Brain pericyte (primary cell): ENCODE measurements around the gene CDH23.

Source experiments
- DNase-seq: peaks from one replicate; pipeline ENCODE4 v3.0.0-alpha.2; 2012; ENCODE audit warnings: low read depth, low spot score

Gene CDH23

DNA sequence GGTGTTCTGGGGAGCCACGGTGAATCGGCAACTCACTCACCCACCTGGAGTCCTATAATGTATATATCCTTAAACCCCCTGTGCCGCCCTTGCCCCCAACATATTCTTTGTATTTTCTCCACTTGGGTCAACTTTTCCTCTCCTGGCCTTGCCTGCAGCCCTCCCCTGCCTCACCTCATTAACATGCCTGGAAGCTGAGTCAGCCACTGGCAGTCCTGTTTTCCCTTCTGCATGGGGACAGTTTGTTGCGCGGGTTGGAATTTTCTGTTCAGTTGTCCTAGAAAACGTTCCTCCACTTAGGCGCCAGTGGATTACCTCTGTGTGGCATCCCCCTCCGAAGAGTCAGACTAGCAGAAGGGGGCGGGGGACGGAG is 225.4 kb downstream of the CDH23 start:
- DNase-seq: no peak

DNA sequence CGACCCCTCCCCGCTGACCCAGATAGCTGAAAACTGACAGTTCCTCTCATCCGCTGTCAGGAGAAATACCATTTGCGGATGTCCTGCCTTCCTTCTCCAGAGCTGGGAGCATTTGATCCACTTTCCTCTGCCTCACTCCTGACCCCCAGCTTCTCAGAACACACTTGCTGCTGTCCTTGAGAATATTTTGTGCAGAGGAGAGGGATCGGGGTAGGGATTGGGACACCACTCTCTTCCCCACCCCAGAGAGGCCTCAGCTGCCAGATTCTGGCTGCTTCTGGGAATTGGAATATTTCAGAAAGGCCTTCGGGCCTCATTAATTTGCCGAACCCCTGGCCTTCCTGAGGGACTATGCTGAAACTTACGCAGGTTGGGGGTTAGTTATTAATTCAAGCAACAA is 225.9 kb downstream of the CDH23 start:
- no peak for DNase-seq

DNA sequence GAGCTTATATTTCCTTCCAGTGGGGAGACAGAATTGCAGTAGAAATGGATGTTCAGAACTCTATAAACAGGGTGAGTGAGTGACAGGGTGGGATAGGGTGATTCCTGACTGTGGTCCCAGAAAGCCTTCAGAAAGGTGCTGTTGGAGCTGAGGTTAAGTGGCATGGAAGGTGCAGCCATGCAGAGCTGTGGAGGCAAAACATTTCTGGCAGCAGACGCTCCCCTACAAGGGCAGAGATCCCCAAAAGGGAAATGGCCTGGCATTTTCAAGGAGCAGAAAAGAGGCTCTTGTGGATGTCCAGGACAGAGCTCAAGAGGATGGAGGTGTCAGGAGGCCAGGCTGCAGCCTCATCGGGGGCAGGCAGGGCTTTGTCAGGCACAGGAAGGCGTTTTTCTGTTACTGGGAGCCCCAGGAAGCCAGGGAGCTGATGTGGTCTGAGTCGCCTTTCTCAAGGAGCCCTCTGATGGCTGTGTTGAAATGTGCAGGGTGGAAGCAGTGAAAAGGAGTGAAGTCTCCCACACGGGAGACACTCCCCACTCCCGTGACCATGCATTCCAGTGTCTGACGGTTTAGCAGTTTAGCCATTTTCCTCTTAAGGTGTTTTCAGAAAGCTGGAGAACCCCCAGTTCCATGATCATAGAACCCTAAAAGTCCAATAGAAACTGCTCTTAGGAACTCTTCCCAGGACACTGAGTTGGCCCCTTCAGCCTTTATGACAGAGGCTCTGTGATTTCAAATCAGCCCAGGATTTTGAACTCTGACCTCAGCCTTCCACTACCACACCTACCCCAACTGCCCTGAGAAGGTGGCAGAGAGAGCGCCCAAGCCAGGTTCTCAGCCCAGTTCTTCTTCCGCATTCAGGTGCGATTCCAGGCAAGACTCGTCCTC is 226.6 kb downstream of the CDH23 start:
- DNase-seq: no peak

DNA sequence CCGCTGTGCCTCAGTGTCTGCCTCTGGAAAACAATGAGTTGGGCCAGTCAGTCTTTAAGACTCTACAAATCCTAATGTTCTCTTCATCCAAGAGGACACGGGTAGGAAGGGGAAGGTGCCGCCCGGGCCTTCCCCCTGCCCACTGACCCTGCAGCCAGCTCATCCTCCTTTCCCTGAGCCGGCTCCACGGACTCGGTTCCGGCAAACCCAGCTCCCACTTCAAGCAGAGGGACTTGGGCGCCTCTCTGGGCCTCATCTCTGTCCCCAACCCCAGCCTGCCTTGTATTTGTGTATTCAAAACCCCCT is 227.2 kb downstream of the CDH23 start:
- no peak for DNase-seq

DNA sequence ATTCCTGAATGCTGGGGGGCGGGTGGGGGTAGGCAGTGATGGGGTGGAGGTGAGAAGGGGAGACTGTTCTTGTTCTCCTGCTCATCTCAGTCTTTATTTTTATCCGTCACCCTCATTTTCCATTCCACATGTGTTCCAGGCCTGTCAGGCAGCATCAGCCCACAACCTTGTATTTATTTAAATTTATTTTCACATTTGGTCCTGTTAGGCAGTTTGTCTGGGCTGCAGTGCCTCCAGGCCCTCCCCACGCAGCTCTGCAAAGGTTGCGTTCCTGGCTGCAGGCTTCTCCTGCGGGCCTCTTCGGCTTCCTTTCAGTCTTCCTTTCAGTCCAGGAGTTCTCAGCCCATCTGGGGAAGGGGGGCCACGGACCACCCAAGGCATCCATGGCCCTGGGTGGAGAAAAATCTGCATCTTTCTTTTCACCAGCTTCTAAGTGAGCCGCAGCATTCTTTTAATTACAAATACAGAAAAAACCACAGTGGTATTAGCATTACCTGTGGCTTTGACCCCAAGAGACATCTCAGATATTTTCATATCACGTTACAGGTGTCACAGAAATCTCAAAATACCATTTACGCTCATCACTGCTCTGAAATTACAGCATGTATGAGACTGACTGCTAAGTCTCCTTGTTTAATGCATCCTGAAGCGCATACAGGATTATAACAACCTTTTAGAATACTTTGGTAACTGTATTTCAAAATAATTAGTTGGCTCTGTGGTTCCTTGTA is 228.9 kb downstream of the CDH23 start:
- DNase-seq: no peak

DNA sequence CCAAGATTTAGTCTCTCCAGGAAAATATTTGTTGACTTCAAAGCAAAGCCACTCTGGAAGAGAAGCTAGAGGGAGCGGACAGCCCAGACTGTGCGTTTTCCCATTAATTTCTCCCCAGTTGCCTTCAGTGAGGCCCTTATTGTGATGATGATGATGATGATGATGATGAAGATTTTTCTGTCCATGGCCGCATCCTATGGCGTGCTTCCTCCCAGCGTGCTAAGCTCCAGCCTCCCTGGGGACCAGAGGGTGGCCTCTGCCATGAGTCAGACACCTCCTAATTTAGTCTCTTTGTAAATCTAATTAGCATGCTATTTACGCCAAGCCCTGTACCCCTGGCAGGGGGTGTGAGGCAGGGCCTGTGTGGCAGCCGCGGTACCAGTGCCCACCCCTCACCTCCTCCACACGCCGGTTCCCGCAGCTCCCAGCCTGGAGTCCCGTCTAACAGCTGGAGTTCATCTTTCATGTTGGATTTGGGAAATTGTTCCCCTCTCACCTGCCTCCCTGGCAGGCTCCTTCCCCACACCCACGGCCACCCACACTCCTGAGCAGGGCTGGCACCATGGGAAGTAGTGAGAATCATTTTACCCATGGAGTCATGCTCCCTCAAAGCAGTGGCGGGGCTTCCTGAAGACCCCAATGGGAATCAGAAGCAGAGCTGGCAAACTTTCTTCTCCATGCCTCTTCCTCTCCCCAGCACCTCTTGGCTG is 230.7 kb downstream of the CDH23 start:
- no peak for DNase-seq

- DNase-seq: no peak
Observed at GRCh38 chr10:71627956-71628355, 231.2 kb downstream of the CDH23 start.

- DNase-seq: no peak
Observed at GRCh38 chr10:71629131-71629530, 232.4 kb downstream of the CDH23 start.

GRCh38 chr10:71630168-71630567 is 233.4 kb downstream of the CDH23 start:
- no peak for DNase-seq

DNA sequence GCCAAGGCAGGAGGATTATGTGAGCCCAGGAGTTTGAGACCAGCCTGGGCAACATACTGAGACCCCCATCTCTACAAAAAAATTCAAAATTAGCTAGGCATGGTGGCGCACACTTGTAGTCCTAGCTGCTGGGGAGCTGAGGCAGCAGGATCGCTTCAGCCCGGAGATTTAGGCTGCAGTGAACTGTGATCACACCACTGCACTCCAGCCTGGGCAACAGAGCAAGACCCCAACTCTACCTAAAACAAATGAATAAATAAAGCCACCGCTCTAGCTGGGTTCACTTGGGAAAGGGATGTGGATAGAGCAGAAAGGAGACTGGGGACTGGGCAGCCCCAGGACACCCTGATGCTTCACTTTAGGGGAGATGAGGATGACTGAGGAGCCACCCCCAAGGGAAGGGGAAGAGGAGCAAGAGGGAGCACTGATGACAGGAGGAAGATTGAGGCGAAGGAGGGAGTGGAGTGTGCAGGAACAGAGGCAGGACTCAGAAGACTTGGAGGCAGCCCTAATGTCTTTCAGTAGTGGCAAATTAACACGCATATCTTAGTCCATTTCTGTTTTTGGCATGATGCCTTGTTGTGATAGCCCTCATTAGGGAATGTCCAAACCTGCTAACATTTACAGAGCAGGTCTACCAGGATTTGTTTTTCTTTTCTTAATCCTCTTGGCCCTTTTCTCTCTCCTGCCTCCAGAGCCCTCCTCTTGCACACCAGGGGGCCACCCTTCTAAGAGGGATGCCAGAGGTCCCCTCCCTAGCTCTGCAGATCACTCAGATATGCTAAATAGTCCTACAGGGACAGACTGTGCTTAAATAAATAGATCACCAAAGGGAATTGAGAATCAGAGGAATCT is 234.5 kb downstream of the CDH23 start:
- DNase-seq: no peak

DNA sequence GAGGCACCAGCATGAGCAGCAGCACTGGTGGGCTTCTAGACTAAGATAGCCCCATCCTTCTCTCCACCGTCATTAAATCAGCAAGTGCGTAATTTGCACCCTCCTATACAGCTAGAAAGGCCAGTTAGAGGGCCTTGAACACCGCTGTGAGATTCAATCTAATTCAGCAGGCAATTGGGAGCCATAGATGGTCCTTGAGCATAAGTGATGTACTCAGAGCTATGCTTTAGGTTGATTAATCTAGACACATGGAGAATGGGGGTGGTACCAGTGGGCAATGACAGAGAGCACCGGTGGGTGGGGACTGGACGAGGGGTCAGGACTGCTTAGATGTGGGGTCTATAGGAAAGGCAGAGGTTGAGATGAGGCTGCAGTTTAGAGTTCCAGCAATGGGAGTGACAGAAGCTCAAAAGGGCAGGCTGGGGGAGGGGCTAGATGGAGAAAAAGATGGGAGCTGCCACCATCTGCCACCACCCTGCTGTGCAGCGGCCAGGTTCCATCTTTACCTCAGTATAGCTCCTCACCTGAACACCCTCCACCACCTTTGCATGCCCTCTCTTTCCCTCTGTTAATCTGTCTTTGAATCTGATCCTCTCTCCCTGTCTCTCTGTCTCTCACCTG is 235.6 kb downstream of the CDH23 start:
- DNase-seq: no peak

- no peak for DNase-seq
Observed at GRCh38 chr10:71632896-71633600, 236.3 kb downstream of the CDH23 start.

- DNase-seq: no peak
Observed at GRCh38 chr10:71633920-71634319, 237.2 kb downstream of the CDH23 start.

DNA sequence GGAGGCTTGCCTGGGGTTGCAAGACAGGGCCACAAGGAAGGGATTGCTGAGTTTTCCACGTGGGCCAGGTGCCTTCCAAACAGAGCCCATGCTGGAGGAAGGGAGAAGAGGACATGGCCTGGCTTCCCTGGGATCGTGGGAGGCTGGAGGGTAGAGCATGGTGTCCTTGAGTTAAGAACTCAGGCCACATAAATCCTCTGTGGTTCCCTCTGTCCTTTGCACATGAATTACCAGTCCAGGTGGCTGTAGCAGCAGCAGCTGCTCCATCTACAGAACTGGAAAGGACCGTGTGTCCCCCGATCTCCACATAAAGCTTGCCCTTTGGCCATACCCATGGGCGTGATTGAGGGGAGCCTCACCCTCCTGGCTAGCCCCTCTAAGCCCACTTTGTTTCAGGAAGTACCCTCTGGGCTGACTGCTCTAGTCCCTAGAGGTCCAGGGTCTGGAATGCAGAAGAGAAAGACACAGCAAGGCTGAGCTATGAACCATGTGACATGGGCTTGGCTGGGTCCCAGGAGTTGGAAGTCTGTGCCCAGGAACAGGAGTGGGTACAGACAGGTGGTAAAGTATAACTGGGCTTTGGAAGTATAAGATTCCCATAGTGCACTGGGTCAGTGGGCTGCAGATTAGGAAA is 237.9 kb downstream of the CDH23 start:
- DNase-seq: no peak

- no peak for DNase-seq
Observed at GRCh38 chr10:71635251-71635866, 238.6 kb downstream of the CDH23 start.

GRCh38 chr10:71635867-71636266 is 239.1 kb downstream of the CDH23 start:
- DNase-seq: no peak

DNA sequence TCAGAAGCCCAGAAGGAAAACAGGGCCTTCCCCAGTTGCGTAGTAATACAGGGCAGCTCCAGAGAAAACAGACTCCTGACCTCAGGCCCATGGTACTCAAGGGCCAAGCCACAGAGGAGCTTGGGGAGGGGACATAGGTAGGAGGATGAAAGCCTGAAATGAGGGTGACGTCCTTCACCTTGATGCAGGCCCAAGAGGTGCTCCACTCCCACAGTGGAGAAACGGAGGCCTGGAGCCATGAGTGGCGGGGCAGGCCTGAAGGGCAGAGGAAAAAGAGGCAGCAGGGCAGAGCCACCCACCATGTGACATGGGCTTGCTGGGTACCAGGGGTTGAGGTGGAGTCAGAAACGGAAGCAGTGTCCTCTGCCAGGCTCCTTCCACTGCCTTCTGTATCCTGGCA is 239.9 kb downstream of the CDH23 start:
- DNase-seq: no peak

DNA sequence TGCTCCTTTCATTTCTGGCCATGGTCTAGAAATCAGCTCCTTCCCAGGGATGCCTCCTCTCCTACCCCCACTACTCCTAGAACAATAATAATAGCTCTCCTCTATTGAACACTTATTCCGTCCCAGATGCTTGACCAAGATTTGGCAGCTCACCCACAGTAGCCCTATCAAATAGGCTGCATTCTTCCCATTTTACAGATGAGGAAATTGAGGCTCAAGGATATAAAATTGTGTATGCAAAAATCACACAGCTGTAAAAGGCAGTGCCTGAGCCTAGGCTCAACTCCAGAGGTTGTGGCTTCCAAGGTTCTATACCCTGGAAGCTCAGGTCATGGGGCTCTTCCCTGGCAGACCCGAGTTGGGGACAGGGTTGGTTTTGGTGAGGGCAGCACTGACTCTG is 240.6 kb downstream of the CDH23 start:
- DNase-seq: no peak

DNA sequence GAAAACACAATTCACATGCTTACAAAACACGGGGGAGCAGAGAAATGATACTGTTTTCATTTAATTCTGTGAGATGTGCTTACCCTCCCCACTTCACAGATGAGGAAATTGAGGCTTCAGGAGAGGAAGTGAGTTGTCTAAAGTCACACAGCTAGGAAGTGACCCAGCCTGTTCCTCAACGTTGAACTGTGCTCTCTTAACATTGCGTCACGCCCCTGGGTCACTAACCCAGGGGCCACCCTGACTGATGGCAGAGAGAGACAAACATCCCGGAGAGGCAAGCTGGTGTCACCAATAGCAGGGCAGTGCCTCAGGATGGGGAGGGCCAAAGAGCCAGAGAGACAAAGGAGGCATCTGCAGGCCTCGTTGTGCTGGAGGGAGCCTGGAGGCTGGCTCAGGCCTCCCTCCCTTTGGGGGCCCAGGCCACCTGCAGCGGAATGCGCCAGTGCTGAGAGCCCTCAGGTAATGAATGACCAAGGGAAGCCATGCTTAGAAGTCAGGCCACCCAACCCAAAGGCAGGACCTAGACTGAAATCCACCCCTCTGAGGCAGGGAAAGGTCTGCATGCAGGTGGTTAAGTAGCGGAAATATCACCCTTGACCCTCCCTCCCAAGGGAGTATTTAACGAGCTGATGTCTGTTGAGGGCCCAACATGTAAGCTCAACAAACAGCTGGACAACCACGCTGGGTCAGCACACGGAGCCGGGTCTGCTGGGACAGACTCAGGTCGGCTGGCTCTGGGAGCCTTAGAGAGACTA is 241.5 kb downstream of the CDH23 start:
- DNase-seq: no peak
